Measurements from ENCODE around the gene RASEF. TPM values are rescaled to one million over a fixed set of nuclear protein-coding genes. Genes with fewer than 3 reads are reported as not detected.

RASEF gene
- total RNA-seq, 2 experiments from 2014 or later = not detected

GRCh38 chr9:82996941-82997340 lies 66.0 kb downstream of the RASEF start:
- peaks cover 2% of the 10 kb centered on the region for H3K4me1 Mint-ChIP-seq
- DNase-seq (no peak), ATAC-seq (no peak)
- H3K27ac Mint-ChIP-seq = no peak overlapping the region
- no peaks in the 10 kb centered on the region for H3K27me3 Mint-ChIP-seq
- no peaks in the 10 kb centered on the region for H3K36me3 Mint-ChIP-seq
- H3K9me3 Mint-ChIP-seq (ENCODE audit: low read depth) = no peaks in the 10 kb centered on the region
- H3K4me3 Mint-ChIP-seq = no peak overlapping the region
- CTCF ChIA-PET = no interaction called here

- CTCF ChIA-PET = no interaction called here
- H3K36me3 Mint-ChIP-seq = no peaks in the 10 kb centered on the region
- no peaks in the 10 kb centered on the region for H3K9me3 Mint-ChIP-seq (ENCODE audit: low read depth)
- H3K27me3 Mint-ChIP-seq = no peaks in the 10 kb centered on the region
- H3K4me3 Mint-ChIP-seq = no peak overlapping the region
- ATAC-seq (no peak), DNase-seq (no peak)
- H3K4me1 Mint-ChIP-seq = peaks cover 5% of the 10 kb centered on the region
- no peak overlapping the region for H3K27ac Mint-ChIP-seq
These were observed 68.9 kb downstream of the RASEF start for GRCh38 chr9:82993856-82994605.

GRCh38 chr9:82991671-82992070 lies 71.3 kb downstream of the RASEF start:
- Mint-ChIP-seq H3K27ac (no peak overlapping the region), H3K4me1 (peaks cover 5% of the 10 kb centered on the region), H3K36me3 (no peaks in the 10 kb centered on the region), H3K27me3 (no peaks in the 10 kb centered on the region), H3K4me3 (no peak overlapping the region), H3K9me3 (ENCODE audit: low read depth) (no peaks in the 10 kb centered on the region)
- DNase-seq = no peak
- no peak for ATAC-seq
- CTCF ChIA-PET = no interaction called here

- ATAC-seq (no peak), DNase-seq (no peak)
- CTCF ChIA-PET = no interaction called here
- Mint-ChIP-seq H3K9me3 (ENCODE audit: low read depth) (peaks cover 2% of the 10 kb centered on the region), H3K4me3 (no peak overlapping the region), H3K36me3 (no peaks in the 10 kb centered on the region), H3K27ac (no peak overlapping the region), H3K4me1 (peaks cover 5% of the 10 kb centered on the region), H3K27me3 (no peaks in the 10 kb centered on the region)
These were observed 73.0 kb downstream of the RASEF start for GRCh38 chr9:82989929-82990328.

GRCh38 chr9:82988488-82988887 lies 74.5 kb downstream of the RASEF start:
- peaks cover 3% of the 10 kb centered on the region for H3K4me1 Mint-ChIP-seq
- DNase-seq (no peak), ATAC-seq (no peak)
- no peaks in the 10 kb centered on the region for H3K36me3 Mint-ChIP-seq
- no peak overlapping the region for H3K4me3 Mint-ChIP-seq
- H3K27ac Mint-ChIP-seq = no peak overlapping the region
- CTCF ChIA-PET = no interaction called here
- H3K27me3 Mint-ChIP-seq = no peaks in the 10 kb centered on the region
- peaks cover 3% of the 10 kb centered on the region for H3K9me3 Mint-ChIP-seq (ENCODE audit: low read depth)

- ATAC-seq (no peak), DNase-seq (no peak)
- Mint-ChIP-seq H3K36me3 (no peaks in the 10 kb centered on the region), H3K9me3 (ENCODE audit: low read depth) (peaks cover 3% of the 10 kb centered on the region), H3K27ac (no peak overlapping the region), H3K4me1 (peaks cover 3% of the 10 kb centered on the region), H3K4me3 (no peak overlapping the region), H3K27me3 (no peaks in the 10 kb centered on the region)
- CTCF ChIA-PET = no interaction called here
These were observed 75.4 kb downstream of the RASEF start for GRCh38 chr9:82987370-82988189.

GRCh38 chr9:82981552-82981951 lies 81.4 kb downstream of the RASEF start:
- Mint-ChIP-seq H3K36me3 (no peaks in the 10 kb centered on the region), H3K4me1 (no peaks in the 10 kb centered on the region), H3K27me3 (no peaks in the 10 kb centered on the region), H3K4me3 (no peak overlapping the region), H3K9me3 (ENCODE audit: low read depth) (peaks cover 3% of the 10 kb centered on the region), H3K27ac (no peak overlapping the region)
- ATAC-seq = no peak
- CTCF ChIA-PET = no interaction called here
- DNase-seq = no peak

GRCh38 chr9:82975176-82975575 lies 87.8 kb downstream of the RASEF start:
- CTCF ChIA-PET = no interaction called here
- no peaks in the 10 kb centered on the region for H3K36me3 Mint-ChIP-seq
- no peak for DNase-seq
- H3K27ac Mint-ChIP-seq = no peak overlapping the region
- H3K4me1 Mint-ChIP-seq = no peaks in the 10 kb centered on the region
- no peak overlapping the region for H3K4me3 Mint-ChIP-seq
- no peaks in the 10 kb centered on the region for H3K27me3 Mint-ChIP-seq
- H3K9me3 Mint-ChIP-seq (ENCODE audit: low read depth) = peaks cover 2% of the 10 kb centered on the region
- no peak for ATAC-seq

- ATAC-seq (no peak), DNase-seq (no peak)
- peaks cover 2% of the 10 kb centered on the region for H3K9me3 Mint-ChIP-seq (ENCODE audit: low read depth)
- CTCF ChIA-PET = no interaction called here
- H3K36me3 Mint-ChIP-seq = no peaks in the 10 kb centered on the region
- H3K4me3 Mint-ChIP-seq = no peak overlapping the region
- H3K4me1 Mint-ChIP-seq = no peaks in the 10 kb centered on the region
- H3K27ac Mint-ChIP-seq = no peak overlapping the region
- H3K27me3 Mint-ChIP-seq = no peaks in the 10 kb centered on the region
These were observed 90.5 kb downstream of the RASEF start for GRCh38 chr9:82972446-82972845.

- H3K36me3 Mint-ChIP-seq = no peaks in the 10 kb centered on the region
- ATAC-seq = no peak
- CTCF ChIA-PET = no interaction called here
These were observed 92.6 kb downstream of the RASEF start for GRCh38 chr9:82970359-82970758.

GRCh38 chr9:82969291-82969690 lies 93.7 kb downstream of the RASEF start:
- Mint-ChIP-seq H3K4me1 (no peaks in the 10 kb centered on the region), H3K36me3 (no peaks in the 10 kb centered on the region), H3K27me3 (no peaks in the 10 kb centered on the region), H3K4me3 (no peak overlapping the region), H3K9me3 (ENCODE audit: low read depth) (peaks cover 2% of the 10 kb centered on the region), H3K27ac (no peak overlapping the region)
- CTCF ChIA-PET = interaction anchor here (0.8 kb wide), 1 partner anchor 11 kb away, joined by 3 read pairs; no protein-coding TSS in a partner anchor
- no peak for DNase-seq
- no peak for ATAC-seq

More at GRCh38 chr9:82970359-82970758, 92.6 kb downstream of the RASEF start:
- H3K4me1 Mint-ChIP-seq = no peaks in the 10 kb centered on the region
- no peaks in the 10 kb centered on the region for H3K27me3 Mint-ChIP-seq
- no peak overlapping the region for H3K4me3 Mint-ChIP-seq
- peaks cover 2% of the 10 kb centered on the region for H3K9me3 Mint-ChIP-seq (ENCODE audit: low read depth)
- no peak overlapping the region for H3K27ac Mint-ChIP-seq
- no peak for DNase-seq

- Mint-ChIP-seq H3K4me1 (no peaks in the 10 kb centered on the region), H3K27me3 (no peaks in the 10 kb centered on the region), H3K4me3 (no peak overlapping the region), H3K36me3 (no peaks in the 10 kb centered on the region), H3K27ac (no peak overlapping the region), H3K9me3 (ENCODE audit: low read depth) (peaks cover 2% of the 10 kb centered on the region)
- ATAC-seq (no peak), DNase-seq (no peak)
- CTCF ChIA-PET = interaction anchor here (0.8 kb wide), 1 partner anchor 12 kb away, joined by 3 read pairs; no protein-coding TSS in a partner anchor
These were observed 94.1 kb downstream of the RASEF start for GRCh38 chr9:82968816-82969215.

GRCh38 chr9:82968388-82968787 lies 94.6 kb downstream of the RASEF start:
- H3K27me3 Mint-ChIP-seq = no peaks in the 10 kb centered on the region
- peaks cover 1% of the 10 kb centered on the region for H3K9me3 Mint-ChIP-seq (ENCODE audit: low read depth)
- H3K36me3 Mint-ChIP-seq = no peaks in the 10 kb centered on the region
- no peak overlapping the region for H3K4me3 Mint-ChIP-seq
- no peak for ATAC-seq
- CTCF ChIA-PET = no interaction called here
- H3K27ac Mint-ChIP-seq = no peak overlapping the region
- no peaks in the 10 kb centered on the region for H3K4me1 Mint-ChIP-seq
- DNase-seq = no peak

- no peak for ATAC-seq
- CTCF ChIA-PET = no interaction called here
- H3K9me3 Mint-ChIP-seq (ENCODE audit: low read depth) = no peaks in the 10 kb centered on the region
- DNase-seq = peak; percentile 48
- H3K4me1 Mint-ChIP-seq = no peaks in the 10 kb centered on the region
- H3K4me3 Mint-ChIP-seq = no peak overlapping the region
- no peak overlapping the region for H3K27ac Mint-ChIP-seq
- no peaks in the 10 kb centered on the region for H3K36me3 Mint-ChIP-seq
- H3K27me3 Mint-ChIP-seq = no peaks in the 10 kb centered on the region
These were observed 101.3 kb downstream of the RASEF start for GRCh38 chr9:82961504-82962125.
